ENCODE measurements around the gene KCNQ4.

- TF ChIP-seq, protein P1, sequence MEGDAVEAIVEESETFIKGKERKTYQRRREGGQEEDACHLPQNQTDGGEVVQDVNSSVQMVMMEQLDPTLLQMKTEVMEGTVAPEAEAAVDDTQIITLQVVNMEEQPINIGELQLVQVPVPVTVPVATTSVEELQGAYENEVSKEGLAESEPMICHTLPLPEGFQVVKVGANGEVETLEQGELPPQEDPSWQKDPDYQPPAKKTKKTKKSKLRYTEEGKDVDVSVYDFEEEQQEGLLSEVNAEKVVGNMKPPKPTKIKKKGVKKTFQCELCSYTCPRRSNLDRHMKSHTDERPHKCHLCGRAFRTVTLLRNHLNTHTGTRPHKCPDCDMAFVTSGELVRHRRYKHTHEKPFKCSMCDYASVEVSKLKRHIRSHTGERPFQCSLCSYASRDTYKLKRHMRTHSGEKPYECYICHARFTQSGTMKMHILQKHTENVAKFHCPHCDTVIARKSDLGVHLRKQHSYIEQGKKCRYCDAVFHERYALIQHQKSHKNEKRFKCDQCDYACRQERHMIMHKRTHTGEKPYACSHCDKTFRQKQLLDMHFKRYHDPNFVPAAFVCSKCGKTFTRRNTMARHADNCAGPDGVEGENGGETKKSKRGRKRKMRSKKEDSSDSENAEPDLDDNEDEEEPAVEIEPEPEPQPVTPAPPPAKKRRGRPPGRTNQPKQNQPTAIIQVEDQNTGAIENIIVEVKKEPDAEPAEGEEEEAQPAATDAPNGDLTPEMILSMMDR (IDR thresholded peaks at IDR 0.05; ENCODE audit: low read depth, low read length), result no peak
- TF ChIP-seq EZH2phosphoT487 (IDR thresholded peaks at IDR 0.05; ENCODE audit: low read depth), result no peak
These were observed 43.3 kb upstream of the KCNQ4 start for GRCh38 chr1:40740039-40740996.
